SK-N-MC (cell line): ENCODE results near the gene ZNF580.

Experiments used
- EZH2 ChIP-seq: fragments of 200-600 bp; sonication (generic); IDR thresholded peaks from one replicate; pipeline ENCODE4 v1.6.1; 2017; ENCODE audit warnings: antibody characterized with exemption
- FOXP2 ChIP-seq: optimal IDR thresholded peaks from 2 replicates; pipeline ENCODE3; 2011; ENCODE audit warnings: mild to moderate bottlenecking, moderate library complexity; ENCODE audit not compliant: insufficient read depth; ENCODE audit errors: extremely low read length, control extremely low read depth
- POLR2AphosphoS5 ChIP-seq: IDR thresholded peaks from 2 replicates; pipeline ENCODE4 v1.6.1; 2012; ENCODE audit warnings: mild to moderate bottlenecking, low read depth, low read length, borderline replicate concordance

DNA sequence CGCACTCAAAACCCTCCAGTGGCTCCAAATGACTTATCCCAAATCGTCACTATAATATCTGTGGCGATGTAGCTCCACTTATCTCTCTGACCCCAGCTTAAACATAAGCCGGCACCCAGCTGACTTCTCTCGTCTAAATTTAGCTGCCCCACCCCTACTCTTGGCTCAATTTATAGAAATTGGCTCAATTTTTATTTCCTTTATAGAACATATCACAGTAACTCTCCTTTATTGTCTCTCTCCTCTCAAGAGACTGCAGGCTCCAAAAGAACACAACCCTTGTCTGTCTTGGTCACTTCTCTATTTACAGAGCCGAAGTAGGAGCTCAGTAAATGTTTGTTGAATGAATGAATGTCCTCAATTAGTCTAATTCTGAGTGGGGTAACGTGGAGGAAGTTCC is 17.2 kb upstream of the ZNF580 start:
- TF ChIP-seq EZH2: no peak
- no peak for TF ChIP-seq POLR2AphosphoS5
- TF ChIP-seq FOXP2: no peak
